ENCODE results near the gene SYTL3. TPM values are rescaled to one million over a fixed set of nuclear protein-coding genes. Genes with fewer than 3 reads are reported as not detected.
"Not testable (repeated sequence)": the region's sequence is repeated elsewhere in the genome, so short reads cannot be mapped to it uniquely, and the experiment has no call there.

Gene SYTL3
- polyA plus RNA-seq, 3 donors = 3.2 to 5.3 (median 4.5) TPM

DNA sequence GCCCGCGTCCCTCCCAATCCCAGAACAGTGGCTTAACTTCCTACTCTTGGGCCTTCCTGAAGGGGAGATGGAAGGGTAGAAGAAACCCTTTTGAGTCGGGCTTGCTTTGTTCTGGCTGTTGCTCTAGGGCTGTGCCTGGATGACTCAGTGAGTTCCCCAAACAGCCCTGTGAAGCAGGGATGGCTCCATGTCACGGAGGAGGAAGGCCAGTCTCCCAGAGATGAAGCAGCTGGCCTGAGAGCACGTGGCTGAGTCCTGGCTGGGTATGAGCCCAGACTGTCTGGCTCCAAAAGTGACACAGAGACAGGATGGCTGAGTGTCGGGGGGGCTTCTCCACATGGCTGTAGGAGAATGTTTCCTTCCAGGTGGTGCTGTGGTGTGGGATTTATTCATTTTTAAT is 4.6 kb downstream of the SYTL3 start:
- peak in 1 of 11 donors; percentile 49 for DNase-seq (ENCODE audit: extremely low read depth in 1 of 11, low read depth in 9 of 11, low spot score in 4 of 11)

DNA sequence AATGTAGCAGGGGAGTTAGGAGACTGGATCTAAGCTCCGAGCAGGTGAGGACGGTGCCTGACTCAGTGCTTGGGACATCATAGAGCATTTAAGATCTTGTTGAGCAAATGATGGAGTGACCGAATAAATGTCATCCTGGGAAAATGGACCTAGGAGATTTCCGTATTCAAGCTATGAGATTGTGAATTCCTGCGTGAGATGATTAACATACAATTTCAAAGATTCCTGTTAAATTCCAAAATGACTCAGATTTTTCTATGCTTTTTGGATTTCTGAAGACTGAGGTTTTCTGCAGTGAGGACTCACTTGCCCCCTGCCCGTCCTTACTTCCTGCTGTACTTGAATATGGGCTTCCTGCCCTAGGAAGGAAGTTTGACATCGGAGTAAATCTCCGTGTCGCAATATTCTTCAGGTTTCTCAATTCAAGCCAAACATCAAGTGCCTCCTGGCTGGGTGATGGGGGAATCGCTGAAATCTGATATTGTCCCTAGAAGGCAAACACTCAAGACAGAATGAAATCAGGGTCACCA is 5.2 kb downstream of the SYTL3 start:
- DNase-seq (ENCODE audit: extremely low read depth in 1 of 11, low read depth in 9 of 11, low spot score in 4 of 11) = no peak

DNA sequence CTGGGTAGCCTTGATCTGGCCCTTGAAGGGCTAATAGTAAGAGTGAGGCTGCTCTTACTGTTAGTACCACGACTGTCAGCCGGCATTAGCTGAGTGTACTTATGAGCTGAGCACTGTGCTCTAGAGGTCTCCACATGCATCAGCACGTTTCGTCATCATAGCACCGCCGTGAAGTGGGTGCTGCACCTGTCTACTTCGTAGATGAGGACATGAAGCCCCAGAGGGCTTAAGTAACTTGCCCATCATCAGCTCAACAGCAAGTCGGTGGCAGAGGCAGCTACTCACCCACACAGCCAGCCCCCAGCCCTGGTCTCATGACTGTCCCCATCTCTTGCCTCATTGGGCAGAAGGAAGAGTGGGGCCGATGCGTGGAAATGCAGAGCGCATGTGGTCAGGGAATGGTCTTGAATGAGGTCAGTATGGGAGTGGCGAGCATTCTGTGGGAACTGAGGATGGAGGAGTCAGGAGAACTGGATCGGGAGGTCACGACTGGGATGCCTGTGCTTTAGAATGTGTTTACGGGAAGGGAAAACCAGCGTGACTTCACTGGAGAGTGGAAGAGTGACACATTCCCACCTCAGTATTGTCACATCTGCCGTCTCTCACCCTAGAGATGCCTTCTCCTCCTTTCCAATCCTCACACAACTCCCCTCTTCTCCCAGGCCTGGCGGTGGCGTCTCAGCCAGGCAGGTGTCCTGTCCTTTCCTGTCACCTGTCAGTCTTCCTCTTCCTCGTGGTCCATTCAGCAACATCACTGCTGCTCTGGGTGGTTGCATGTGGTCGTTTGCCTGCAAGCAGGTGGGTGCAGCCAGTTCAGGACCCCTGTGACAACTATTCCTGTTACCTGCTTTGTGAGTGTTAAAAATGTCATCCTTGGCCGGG is 6.0 kb downstream of the SYTL3 start:
- no peak for DNase-seq (ENCODE audit: extremely low read depth in 1 of 11, low read depth in 9 of 11, low spot score in 4 of 11)

DNA sequence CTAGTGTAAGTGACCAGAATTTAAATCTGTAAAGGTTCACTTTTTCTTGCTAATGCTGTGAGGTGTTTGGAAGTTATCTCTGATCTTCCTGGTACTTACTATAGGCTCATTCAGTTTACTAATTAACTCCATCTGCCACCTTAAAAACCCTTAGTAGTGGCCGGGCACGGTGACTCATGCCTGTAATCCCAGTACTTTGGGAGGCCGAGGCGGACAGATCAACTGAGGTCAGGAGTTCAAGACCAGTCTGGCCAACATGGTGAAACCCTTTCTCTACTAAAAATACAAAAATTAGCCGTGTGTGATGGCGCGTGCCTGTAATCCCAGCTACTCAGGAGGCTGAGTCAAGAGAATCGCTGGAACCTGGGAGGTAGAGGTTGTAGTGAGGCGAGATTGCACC is 7.1 kb downstream of the SYTL3 start:
- DNase-seq (ENCODE audit: extremely low read depth in 1 of 11, low read depth in 9 of 11, low spot score in 4 of 11) = not testable (repeated sequence)

DNA sequence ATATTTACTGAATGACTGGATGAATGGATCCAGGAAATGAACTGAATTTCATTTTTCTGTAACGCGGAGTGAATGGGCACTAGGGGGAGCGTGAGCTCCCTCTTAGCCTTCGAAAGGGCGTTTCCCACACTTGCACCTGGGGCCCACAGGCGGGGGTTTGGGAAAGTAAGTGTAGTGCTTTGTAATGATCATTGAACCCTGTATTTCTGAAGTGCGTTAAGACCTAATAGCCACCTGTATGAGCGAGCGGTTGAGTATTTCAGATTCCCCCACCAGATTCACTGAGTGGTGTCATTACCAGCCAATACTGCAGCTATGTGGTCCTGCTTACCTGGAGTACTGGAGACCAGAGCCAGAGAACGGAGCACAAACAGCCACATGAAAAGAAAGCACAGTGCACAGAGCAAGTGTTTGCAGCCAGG is 10.5 kb downstream of the SYTL3 start:
- no peak for DNase-seq (ENCODE audit: extremely low read depth in 1 of 11, low read depth in 9 of 11, low spot score in 4 of 11)

DNA sequence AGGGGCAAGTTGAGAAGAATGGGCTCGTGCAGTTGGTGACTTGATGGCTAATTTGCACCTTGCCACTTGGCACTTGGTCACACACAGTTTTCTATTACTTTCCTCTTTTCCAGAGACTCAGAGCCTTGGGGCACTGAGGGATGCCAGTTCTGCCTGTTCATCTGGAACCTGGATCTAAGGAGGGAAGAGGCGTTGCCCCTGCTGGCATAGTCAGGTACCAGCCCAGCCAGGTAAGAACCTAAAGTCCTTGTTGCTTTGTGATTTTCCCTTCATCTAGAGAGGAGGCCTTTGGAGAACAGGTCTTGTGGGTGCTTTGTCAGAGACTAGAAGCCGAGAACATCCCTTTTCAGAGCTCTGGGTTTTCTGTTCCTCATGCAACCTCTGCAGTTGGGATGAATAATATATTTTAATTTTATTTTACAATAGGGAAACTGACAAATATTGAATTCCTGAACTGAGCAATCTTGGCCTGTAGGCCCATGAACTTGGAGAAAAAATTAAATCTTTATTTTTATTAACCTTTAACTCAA is 11.4 kb downstream of the SYTL3 start:
- no peak for DNase-seq (ENCODE audit: extremely low read depth in 1 of 11, low read depth in 9 of 11, low spot score in 4 of 11)

DNA sequence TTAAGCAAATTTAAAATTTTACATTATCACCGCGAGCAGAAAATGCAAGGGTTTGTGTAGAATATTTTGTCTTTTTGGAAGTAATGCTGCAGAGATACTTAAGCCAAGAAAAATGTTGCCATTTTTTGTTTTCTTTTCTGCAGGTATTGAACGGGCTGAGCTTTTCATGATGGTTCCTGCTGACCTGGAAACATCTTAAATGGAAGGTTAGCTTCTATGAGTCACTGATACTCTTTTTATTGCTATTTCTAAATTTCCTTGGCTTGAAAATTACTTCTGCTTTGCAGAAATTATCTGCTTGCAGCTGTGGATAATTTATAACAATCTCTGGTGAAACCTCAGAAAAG is 12.7 kb downstream of the SYTL3 start:
- no peak for DNase-seq (ENCODE audit: extremely low read depth in 1 of 11, low read depth in 9 of 11, low spot score in 4 of 11)

DNA sequence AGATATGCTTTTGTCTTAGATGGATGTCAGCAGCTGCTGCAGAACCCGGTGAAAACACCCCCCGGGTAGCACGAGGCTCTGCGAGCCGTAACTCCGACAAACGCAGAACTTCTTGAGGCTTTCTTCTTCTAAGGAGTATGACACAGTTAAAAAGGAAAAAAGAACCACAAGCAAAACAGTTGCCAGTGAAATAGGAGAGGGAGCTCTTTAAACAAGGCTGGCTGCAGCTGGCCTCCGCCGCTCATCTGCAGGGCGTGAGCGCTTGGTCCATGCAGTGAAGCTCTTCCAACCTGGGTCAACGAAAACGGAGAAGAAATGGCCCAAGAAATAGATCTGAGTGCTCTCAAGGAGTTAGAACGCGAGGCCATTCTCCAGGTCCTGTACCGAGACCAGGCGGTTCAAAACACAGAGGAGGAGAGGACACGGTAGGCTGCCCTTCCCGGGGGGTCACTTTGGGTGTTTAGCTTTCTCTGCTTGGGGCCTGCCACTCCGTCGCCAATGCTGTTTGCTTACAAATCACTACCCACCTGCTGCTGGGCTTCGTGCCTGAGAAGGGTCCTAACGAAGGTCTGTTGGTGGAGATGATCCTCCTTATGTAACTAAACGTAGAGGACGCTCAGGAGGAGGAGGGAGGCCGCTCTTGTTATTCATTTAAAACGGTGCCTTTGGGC is 13.2 kb downstream of the SYTL3 start:
- DNase-seq (ENCODE audit: extremely low read depth in 1 of 11, low read depth in 9 of 11, low spot score in 4 of 11) = no peak

DNA sequence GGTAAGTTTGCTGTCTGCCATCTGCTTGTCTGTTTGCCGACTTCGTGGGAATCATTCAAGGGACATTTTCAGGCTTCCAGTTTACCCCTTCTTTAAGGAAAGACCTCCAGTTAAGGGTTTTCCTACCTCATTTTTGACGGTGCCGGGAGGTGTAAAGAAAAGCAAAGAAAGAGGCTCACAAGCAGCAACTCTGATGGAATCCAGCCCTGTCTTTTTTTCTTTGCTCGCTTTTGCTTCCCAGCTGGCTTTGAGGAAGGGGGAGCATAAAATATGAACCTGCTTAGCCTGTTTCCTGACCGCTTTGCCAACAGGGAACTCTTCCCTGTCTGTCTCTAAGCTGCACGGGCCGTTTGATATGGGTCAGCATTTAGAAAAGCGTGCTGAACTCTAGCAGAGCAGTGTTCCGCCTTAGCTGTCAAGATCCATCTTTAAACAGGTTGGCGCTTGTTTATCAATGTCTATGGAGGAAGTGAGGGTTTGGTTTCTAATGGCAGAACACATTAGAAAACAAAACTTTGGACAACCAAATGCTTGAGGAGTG is 13.8 kb downstream of the SYTL3 start:
- no peak for DNase-seq (ENCODE audit: extremely low read depth in 1 of 11, low read depth in 9 of 11, low spot score in 4 of 11)

DNA sequence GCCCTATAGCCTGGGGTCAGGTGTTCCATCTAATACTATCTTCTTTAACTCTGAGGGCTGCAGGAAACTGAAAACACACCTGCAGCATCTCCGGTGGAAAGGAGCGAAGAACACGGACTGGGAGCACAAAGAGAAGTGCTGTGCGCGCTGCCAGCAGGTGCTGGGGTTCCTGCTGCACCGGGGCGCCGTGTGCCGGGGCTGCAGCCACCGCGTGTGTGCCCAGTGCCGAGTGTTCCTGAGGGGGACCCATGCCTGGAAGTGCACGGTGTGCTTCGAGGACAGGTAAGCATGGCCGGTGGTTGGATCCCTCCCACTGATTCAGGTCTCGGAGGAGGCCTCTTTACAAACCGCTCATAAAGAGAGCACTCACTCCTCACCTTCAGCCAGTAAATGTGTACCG is 15.5 kb downstream of the SYTL3 start:
- no peak for DNase-seq (ENCODE audit: extremely low read depth in 1 of 11, low read depth in 9 of 11, low spot score in 4 of 11)

DNA sequence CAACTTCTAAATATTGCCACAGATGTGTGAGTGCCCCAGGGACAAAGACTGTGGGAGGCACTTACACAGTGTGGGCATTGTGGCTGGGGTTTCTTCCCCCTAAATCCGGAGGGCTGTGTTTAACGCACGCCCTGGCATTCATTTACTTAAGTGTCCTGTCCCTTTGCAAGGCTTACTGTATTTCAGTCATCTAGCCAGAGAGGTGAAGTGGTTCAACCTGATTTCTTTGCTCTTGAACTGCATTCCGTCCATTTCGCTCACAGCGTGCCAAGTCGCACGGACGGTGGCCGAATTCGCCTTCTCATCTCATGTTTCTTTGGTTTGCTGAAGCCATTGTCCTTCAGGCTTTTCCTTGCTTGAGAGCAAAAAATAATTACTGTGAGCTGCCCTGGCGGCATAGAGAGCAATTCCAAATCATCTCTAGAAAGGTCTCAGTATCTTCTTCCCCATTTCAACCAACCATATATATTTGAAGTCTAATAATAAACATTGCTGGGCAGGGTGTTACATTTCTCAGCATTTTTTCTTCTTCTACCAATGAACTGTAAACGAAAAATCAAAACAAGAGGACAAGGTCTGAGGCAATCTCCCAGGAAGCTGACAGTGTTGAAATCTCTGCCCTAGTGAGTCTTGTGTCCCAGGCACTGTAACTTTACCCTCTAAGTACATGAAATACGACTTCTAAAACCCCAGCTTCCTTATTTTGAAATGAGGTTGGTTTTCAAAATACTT is 16.9 kb downstream of the SYTL3 start:
- no peak for DNase-seq (ENCODE audit: extremely low read depth in 1 of 11, low read depth in 9 of 11, low spot score in 4 of 11)

DNA sequence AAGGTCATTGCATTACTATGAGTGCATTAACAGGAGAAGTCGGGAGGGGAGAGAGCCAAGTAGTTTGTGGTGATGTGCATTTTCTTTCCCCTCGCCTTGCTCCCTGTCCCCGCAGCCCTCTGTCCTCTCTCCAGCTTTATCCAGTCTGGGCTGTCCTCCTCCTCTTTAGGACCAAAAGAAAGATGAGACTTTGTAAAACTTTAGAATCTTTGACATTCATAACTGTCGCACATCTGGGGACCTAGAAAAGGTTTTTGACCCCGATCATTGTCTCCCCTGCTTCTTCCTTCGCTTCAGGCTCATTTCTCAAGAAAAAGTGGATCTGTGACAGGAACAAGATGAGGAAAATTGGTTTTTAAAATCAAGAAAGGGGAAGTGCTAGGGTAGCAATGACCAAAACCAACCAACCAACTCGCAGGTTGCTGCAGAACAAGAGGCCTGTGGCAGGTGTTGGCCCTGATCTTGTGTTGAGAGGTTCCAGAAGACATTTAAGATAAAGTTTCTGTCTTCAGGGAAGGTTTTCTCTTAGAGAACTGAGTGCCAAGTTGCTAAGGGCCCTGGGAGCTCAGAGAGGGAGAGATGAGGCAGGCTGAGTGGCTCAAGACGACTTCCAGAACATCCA is 17.6 kb downstream of the SYTL3 start:
- DNase-seq (ENCODE audit: extremely low read depth in 1 of 11, low read depth in 9 of 11, low spot score in 4 of 11) = no peak

DNA sequence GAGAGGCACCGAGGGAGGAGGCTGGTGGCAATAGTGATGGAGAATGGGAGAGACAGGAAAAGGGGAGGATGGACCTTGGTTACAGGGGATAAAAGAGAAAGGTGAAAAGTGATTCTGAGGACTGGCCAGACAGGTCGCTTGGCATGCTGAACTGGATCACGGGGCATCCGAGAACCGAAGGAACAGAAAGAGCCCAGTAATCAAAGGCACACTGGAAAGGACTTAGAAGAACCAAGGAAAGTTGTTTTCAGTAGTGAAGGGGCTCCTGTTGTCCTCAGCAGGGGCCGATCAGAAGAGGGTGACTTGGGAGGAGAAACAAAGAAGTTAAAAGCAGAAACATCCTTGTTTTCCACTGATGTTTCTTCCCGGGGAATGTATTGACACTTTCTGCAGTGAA is 18.9 kb downstream of the SYTL3 start:
- no peak for DNase-seq (ENCODE audit: extremely low read depth in 1 of 11, low read depth in 9 of 11, low spot score in 4 of 11)

DNA sequence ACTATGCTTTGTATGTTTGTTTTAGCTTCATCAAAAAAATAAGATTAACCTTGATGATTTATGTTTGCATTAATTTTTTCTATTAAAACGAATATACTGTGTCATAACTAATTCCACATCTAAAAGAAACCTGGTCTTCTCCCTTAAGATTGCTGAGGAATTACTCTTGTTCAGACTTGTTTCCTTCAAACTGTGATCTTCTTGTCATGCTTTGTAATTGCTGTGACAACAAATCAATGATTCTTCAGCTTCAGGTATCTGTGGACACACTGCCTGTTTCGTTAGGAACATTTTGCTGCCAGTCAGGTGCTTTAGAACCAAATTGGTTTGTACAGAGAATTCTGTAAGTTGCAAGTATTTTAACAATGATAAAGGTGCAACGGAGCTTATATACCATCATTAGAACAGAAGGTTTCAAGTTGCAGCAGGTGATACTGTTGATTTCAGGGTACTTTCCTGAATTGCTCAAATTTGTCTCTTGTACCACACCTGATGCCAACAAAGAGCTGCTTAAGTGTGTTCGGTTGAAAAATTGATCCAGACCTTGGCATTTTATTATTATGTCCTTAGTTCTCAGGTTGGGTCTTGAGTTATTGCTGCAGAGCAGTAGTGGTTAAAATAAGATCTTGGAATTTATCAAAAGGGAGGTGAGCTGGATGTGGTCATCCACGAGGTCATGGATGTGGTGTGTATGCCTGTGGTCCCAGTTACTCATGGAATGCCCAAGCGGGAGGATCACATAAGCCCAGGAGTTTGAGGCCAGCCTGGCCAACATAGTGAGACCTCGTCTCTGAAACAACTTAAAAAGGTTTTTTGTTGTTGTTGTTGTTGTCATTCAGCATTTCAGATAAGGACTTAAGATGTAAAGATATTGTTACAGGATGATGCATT is 19.5 kb downstream of the SYTL3 start:
- no peak for DNase-seq (ENCODE audit: extremely low read depth in 1 of 11, low read depth in 9 of 11, low spot score in 4 of 11)

DNA sequence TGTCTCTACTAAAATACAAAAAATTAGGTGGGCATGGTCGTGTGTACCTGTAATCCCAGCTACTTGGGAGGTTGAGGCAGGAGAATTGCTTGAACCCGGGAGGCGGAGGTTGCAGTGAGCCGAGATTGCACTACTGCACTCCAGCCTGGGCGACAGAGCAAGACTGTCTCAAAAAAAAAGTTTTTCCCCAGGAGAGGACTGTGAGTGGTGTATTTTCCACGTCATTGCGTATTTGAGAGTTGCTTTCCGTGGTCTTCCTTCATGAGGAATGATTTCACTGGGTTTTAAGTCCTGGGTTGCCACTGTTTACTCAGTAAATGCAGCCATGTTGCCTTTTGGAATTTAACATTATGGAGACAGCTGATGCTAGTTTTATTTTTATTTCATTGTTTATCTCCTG is 22.3 kb downstream of the SYTL3 start:
- DNase-seq (ENCODE audit: extremely low read depth in 1 of 11, low read depth in 9 of 11, low spot score in 4 of 11) = not testable (repeated sequence)

DNA sequence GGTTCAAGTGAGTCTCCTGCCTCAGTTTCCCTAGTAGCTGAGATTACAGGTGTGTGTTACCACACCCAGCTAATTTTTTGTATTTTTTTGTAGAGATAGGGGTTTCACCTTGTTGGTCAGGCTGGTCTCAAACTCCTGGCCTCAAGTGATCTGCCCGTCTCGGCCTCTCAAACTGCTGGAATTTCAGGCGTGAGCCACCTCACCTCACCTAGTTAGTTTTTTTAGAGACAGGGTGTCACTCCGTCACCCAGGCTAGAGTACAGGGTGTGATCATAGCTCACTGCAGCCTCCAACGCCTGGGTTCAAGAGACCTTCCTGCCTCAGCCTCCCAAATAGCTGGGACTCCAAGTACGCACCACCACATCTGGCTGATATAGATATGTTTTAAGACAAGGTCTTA is 22.9 kb downstream of the SYTL3 start:
- DNase-seq (ENCODE audit: extremely low read depth in 1 of 11, low read depth in 9 of 11, low spot score in 4 of 11) = no peak

DNA sequence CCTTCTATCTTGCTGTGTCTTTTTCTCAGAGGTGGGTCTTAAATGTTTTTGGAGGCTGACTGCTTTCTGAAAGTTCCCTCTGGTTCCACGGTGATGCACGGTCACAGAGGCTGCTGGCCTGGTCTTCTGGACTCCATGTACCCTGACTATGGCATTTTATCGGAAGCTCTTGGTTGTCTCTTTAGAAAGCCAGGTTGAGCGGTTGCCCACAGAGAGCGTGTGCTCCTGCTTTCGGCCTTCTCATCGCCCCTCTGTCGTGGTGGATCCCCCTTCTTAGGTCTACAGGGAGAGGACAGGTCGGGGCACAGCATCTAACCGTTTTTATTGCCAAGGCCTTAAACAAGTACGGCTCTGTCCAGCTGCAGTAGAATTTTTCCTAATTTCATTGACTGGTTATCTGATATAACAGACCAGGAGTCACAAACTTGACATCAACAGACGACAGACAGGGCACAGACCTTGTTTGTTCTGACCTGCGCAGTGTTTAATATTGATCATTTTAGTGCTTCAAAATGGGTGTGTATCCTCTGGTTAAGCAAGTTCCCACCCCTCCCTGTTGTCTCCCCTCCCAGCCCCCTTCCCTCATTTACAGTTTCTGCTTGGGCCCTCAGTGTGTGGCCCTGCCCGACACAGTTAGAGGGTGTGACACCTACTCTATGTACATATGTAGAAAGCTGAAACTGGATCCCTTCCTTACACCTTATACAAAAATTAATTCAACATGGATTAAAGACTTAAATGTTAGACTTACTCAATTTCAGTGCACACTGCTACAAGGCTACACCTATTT is 24.7 kb downstream of the SYTL3 start:
- DNase-seq (ENCODE audit: extremely low read depth in 1 of 11, low read depth in 9 of 11, low spot score in 4 of 11) = no peak
